ENCODE results near the gene ANGPTL1.

The ANGPTL1 gene, protein sequence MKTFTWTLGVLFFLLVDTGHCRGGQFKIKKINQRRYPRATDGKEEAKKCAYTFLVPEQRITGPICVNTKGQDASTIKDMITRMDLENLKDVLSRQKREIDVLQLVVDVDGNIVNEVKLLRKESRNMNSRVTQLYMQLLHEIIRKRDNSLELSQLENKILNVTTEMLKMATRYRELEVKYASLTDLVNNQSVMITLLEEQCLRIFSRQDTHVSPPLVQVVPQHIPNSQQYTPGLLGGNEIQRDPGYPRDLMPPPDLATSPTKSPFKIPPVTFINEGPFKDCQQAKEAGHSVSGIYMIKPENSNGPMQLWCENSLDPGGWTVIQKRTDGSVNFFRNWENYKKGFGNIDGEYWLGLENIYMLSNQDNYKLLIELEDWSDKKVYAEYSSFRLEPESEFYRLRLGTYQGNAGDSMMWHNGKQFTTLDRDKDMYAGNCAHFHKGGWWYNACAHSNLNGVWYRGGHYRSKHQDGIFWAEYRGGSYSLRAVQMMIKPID

DNA sequence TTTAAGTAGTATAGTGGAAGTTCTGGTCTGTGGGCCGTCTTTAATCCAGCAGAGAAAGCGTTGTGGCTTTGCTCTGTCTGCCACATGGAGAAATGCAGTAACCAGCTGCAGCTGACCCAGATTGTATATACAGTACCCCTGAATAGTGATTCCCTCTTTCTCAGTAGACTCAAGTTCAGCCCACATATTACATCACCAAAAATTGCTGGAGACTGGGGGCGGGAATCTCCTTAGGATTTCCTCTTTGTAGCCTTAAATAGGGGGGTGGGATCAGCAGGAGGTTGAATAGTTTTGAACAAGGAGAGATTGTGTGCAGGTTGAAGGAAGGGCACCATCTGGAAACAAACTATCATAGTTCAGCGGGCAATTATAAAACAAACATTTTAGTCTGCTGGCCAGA, at the start of gene ANGPTL1:
Gene ANGPTL1, minus strand, starts transcription at position 134 of the 400 bp plus-strand sequence. CDS start 5,301 bp downstream, outside the sequence.
- TF ChIP-seq CTCF (IDR thresholded peaks at IDR 0.05; ENCODE audit: control insufficient read depth, insufficient read depth, low read depth, low read length, missing control alignments), result no peak
- no peak for DNase-seq (ENCODE audit: low read depth)
- H3K4me3 ChIP-seq (ENCODE audit: control insufficient read depth, low read depth, low read length), result no peak within 1 kb of the TSS

DNA sequence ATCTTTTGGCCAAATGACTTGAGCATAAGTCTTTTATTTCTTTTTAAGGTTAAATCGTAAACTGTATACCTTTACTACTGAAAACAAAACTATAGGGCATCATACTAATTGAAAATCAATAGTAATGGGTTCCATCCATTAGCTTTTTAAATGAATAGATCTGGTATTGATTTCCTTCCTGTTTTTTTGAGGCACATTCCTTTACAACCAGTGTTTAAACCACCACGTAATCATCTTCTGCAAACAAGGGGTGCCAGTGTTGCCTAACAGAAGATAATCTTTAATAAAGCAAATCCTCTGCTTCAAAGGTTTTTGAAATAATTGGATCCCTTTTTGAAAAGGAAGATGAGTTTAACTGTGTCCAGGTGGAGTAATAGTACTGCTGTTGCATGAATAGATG, 48.7 kb upstream of the ANGPTL1 start:
- no peak for TF ChIP-seq CTCF (IDR thresholded peaks at IDR 0.05; ENCODE audit: control insufficient read depth, insufficient read depth, low read depth, low read length, missing control alignments)
- H3K4me3 ChIP-seq (ENCODE audit: control insufficient read depth, low read depth, low read length), result no peak overlapping the region
- no peak for DNase-seq (ENCODE audit: low read depth)

GRCh38 chr1:178918955-178919354, 48.1 kb upstream of the ANGPTL1 start:
- no peak overlapping the region for H3K4me3 ChIP-seq (ENCODE audit: control insufficient read depth, low read depth, low read length)
- no peak for TF ChIP-seq CTCF (IDR thresholded peaks at IDR 0.05; ENCODE audit: control insufficient read depth, insufficient read depth, low read depth, low read length, missing control alignments)

DNA sequence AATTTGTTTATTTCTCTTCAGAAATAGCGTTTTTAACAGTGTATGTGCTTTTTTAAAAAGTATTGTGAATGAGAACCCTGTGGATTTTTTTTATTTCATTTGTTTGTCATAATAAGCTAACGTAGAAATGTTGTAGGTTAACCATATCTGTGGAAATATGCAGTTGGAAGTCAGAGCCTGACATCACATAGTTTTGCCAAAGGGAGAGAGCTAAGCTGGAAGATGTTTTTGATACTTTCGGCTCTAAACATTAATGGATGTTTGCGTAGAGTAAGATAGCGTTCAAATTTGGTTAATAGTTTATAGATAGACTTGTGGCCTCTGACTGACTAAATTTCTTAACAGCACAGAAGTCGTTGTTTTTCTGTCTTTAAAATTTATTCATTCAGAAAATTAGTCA, 47.4 kb upstream of the ANGPTL1 start:
- H3K4me3 ChIP-seq (ENCODE audit: control insufficient read depth, low read depth, low read length), result no peak overlapping the region
- DNase-seq (ENCODE audit: low read depth), result no peak
- TF ChIP-seq CTCF (IDR thresholded peaks at IDR 0.05; ENCODE audit: control insufficient read depth, insufficient read depth, low read depth, low read length, missing control alignments), result no peak

More at GRCh38 chr1:178918955-178919354, 48.1 kb upstream of the ANGPTL1 start:
- no peak for DNase-seq (ENCODE audit: low read depth)

DNA sequence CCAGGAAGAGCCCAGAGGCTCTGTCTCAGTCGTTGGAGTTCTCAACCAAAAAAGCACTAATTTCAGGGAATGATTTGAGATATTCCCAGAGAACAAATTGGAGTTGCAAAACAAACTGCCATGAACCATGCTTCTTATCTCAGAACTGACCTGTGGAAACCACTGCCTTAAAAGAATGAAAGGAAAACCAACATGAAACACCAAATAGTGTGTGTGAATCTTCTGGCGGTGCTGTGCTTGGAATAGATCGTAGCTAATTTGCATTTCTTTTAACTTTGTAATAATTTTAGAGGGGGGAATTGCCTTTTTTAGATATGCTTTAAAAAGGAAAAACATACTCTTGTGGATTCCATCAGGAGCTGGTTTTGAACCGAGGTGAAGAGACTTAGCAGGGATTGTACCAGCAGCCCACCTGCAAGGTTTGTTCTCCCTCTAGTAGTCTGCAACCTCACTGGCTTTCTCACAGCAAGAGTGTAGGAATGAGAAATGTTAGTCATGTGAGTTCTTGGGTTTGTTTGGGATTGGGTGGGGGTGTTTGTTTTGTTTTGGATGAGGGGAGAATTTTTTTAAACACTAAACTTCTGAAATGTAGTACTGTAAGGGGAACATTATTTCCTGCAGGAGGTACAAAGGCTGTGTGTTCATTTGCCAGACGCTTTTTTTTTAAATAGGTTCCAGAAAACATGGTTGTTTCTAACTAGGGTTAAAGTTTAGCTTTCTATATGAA, 45.7 kb upstream of the ANGPTL1 start:
- TF ChIP-seq CTCF (IDR thresholded peaks at IDR 0.05; ENCODE audit: control insufficient read depth, insufficient read depth, low read depth, low read length, missing control alignments), result no peak
- DNase-seq (ENCODE audit: low read depth), result no peak
- no peak overlapping the region for H3K4me3 ChIP-seq (ENCODE audit: control insufficient read depth, low read depth, low read length)

GRCh38 chr1:178912597-178912996, 41.7 kb upstream of the ANGPTL1 start:
- H3K4me3 ChIP-seq (ENCODE audit: control insufficient read depth, low read depth, low read length), result no peak overlapping the region
- TF ChIP-seq CTCF (IDR thresholded peaks at IDR 0.05; ENCODE audit: control insufficient read depth, insufficient read depth, low read depth, low read length, missing control alignments), result no peak
- no peak for DNase-seq (ENCODE audit: low read depth)

Measured in AG09309 (cell line).